ENCODE data around the gene USP24. TPM values are rescaled to one million over a fixed set of nuclear protein-coding genes. Genes with fewer than 3 reads are reported as not detected.

Gene USP24
- total RNA-seq, 1 experiment from 2014 or later = 54.6 TPM

- TF ChIP-seq CTCF (conservative IDR thresholded peaks at IDR 0.05; ENCODE audit: low read depth, low read length) (no peak), EZH2 (IDR thresholded peaks at IDR 0.05; ENCODE audit: borderline replicate concordance, low read depth, low read length, poor library complexity, severe bottlenecking) (no peak)
- intact Hi-C loops (cut with micrococcal nuclease; ENCODE audit: unreplicated experiment) = loop anchor here (1.0 kb wide), 1 partner anchor 137 kb away; no protein-coding TSS in a partner anchor
- ChIA-PET CTCF (no interaction called here), POLR2A (ENCODE audit: low non-redundant PET) (no interaction called here)
- Histone ChIP-seq H3K36me3 (ENCODE audit: insufficient read depth, low read length, poor library complexity, severe bottlenecking) (peaks cover 83% of the 10 kb centered on the region), H3K4me1 (ENCODE audit: insufficient read depth, low read length, poor library complexity, severe bottlenecking) (no peaks in the 10 kb centered on the region), H3K27ac (ENCODE audit: low read depth, low read length, poor library complexity, severe bottlenecking) (no peak overlapping the region), H3K27me3 (replicated peaks; ENCODE audit: insufficient read depth, low read depth, low read length, poor library complexity) (no peaks in the 10 kb centered on the region), H3K4me3 (ENCODE audit: low read depth, low read length, poor library complexity, severe bottlenecking) (no peak overlapping the region), H3K9me3 (ENCODE audit: low read depth, low read length, poor library complexity, severe bottlenecking) (no peaks in the 10 kb centered on the region)
- BruUV-seq (replicated peaks) = no TSS peak
- DNase-seq (ENCODE audit: low spot score) = no peak
Measured at GRCh38 chr1:55140137-55140536, 75.0 kb downstream of the USP24 start.

GRCh38 chr1:55138823-55139222 is 76.3 kb downstream of the USP24 start:
- Histone ChIP-seq H3K27me3 (replicated peaks; ENCODE audit: insufficient read depth, low read depth, low read length, poor library complexity) (no peaks in the 10 kb centered on the region), H3K36me3 (ENCODE audit: insufficient read depth, low read length, poor library complexity, severe bottlenecking) (peaks cover 85% of the 10 kb centered on the region), H3K9me3 (ENCODE audit: low read depth, low read length, poor library complexity, severe bottlenecking) (no peaks in the 10 kb centered on the region), H3K4me1 (ENCODE audit: insufficient read depth, low read length, poor library complexity, severe bottlenecking) (no peaks in the 10 kb centered on the region), H3K4me3 (ENCODE audit: low read depth, low read length, poor library complexity, severe bottlenecking) (no peak overlapping the region), H3K27ac (ENCODE audit: low read depth, low read length, poor library complexity, severe bottlenecking) (no peak overlapping the region)
- TF ChIP-seq EZH2 (IDR thresholded peaks at IDR 0.05; ENCODE audit: borderline replicate concordance, low read depth, low read length, poor library complexity, severe bottlenecking) (no peak), CTCF (conservative IDR thresholded peaks at IDR 0.05; ENCODE audit: low read depth, low read length) (no peak)
- BruUV-seq (replicated peaks) = no TSS peak
- ChIA-PET CTCF (no interaction called here), POLR2A (ENCODE audit: low non-redundant PET) (no interaction called here)
- DNase-seq (ENCODE audit: low spot score) = no peak
- intact Hi-C loops (cut with micrococcal nuclease; ENCODE audit: unreplicated experiment) = no loop called here

GRCh38 chr1:55134152-55134808 is 80.9 kb downstream of the USP24 start:
- no peaks in the 10 kb centered on the region for H3K9me3 ChIP-seq (ENCODE audit: low read depth, low read length, poor library complexity, severe bottlenecking)
- H3K27ac ChIP-seq (ENCODE audit: low read depth, low read length, poor library complexity, severe bottlenecking) = no peak overlapping the region
- intact Hi-C loops (cut with micrococcal nuclease; ENCODE audit: unreplicated experiment) = no loop called here
- TF ChIP-seq CTCF (conservative IDR thresholded peaks at IDR 0.05; ENCODE audit: low read depth, low read length) (no peak), EZH2 (IDR thresholded peaks at IDR 0.05; ENCODE audit: borderline replicate concordance, low read depth, low read length, poor library complexity, severe bottlenecking) (no peak)
- ChIA-PET POLR2A (ENCODE audit: low non-redundant PET) (interaction anchor here (0.6 kb wide), 1 partner anchor 9 kb away, joined by 5 read pairs; no protein-coding TSS in a partner anchor), CTCF (no interaction called here)
- H3K27me3 ChIP-seq (replicated peaks; ENCODE audit: insufficient read depth, low read depth, low read length, poor library complexity) = no peaks in the 10 kb centered on the region
- DNase-seq (ENCODE audit: low spot score) = no peak
- BruUV-seq (replicated peaks) = no TSS peak
- no peak overlapping the region for H3K4me3 ChIP-seq (ENCODE audit: low read depth, low read length, poor library complexity, severe bottlenecking)
- H3K4me1 ChIP-seq (ENCODE audit: insufficient read depth, low read length, poor library complexity, severe bottlenecking) = no peaks in the 10 kb centered on the region
- peaks cover 94% of the 10 kb centered on the region for H3K36me3 ChIP-seq (ENCODE audit: insufficient read depth, low read length, poor library complexity, severe bottlenecking)
